Right kidney (tissue), 9 donors: ENCODE results near the gene CHSY3.

Experiments used
- DNase-seq: peaks from one replicate; pipeline ENCODE4 v3.0.0-alpha.2; 2016
- long read RNA-seq, 8 donors: transcript quantifications; one replicate each; lab custom pipeline, GENCODE V29; 2026

The CHSY3 gene
- long read RNA-seq, donor 1, partial matches to known transcripts: 5 of 5 reads
- long read RNA-seq, donor 1, other reads (novel, unspliced or antisense): 0 of 5 reads
- long read RNA-seq, donor 2: 0 reads
- long read RNA-seq, donor 3: 0 reads
- long read RNA-seq, donor 4: 0 reads
- long read RNA-seq, donor 5: 0 reads
- long read RNA-seq, donor 6: 0 reads
- long read RNA-seq, donor 7: 0 reads
- long read RNA-seq, donor 8: 0 reads

DNA sequence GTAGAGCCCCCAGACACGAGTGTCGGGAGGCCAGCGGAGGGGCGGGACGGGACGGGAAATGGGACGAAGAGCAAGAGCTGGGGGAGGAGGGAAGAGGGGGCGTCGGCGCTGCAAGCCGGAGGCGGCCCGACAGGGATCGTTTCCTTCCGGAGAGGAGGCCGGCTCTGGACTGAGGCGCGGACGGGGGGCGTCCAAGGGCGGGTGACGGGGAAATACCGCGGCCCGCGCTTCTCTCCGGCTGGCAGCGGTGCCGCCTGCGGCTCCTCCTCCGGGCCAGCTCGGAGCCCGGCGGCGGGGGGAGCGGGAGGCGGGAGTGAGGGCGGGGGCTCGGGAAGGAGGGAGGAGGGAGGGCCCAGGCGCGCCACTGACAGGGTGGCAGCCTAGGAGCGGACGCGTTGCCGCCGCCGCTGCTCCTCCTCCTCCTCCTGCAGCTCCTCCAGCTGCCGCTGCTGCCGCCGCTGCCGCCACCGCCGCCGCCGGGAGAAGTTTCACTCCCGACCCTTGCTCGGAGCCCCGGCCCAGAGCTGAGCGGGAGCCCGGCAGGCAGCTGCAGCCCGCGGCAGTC, at the start of gene CHSY3:
TSS of gene CHSY3 (plus strand) at position 364 of the 565 bp plus-strand sequence.
- DNase-seq: peak; percentile 85

DNA sequence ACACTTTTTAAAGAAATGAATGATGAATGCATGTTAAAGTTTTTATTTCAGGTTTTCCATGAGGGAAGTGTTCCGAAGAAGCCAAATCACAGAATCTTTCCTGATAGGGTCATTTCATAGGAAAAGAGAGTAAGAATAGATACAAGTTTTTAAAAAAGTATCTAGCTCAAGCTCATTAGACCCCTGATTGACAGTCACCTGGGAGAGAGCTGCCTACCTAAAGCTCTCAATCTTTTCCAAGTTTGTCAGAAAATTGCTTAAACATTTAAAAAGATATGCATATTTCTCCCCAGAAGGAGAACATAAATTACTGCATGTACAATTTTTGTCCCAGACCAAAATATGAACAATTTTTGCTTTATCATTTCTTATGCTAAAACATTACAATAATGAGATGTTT, 47.9 kb upstream of the CHSY3 start:
- no peak for DNase-seq

DNA sequence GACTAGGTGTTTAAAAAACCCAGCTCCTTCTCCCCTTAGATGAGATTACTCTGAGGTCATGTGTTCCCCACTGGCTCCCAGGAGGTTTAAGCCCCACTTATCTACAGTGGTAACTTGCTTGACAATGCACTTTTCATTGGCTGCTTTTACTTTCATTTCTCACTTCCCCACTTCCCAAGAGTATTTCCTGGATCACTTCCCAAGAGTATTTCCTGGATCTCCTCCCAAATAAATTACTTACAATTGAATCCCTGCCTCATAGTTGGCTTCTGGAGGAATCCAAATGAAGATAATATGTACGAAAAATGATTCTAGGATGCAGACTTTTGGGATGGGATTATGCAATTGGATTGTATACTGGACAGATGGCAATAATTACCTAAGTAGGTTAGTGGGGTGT, 47.1 kb upstream of the CHSY3 start:
- no peak for DNase-seq

DNA sequence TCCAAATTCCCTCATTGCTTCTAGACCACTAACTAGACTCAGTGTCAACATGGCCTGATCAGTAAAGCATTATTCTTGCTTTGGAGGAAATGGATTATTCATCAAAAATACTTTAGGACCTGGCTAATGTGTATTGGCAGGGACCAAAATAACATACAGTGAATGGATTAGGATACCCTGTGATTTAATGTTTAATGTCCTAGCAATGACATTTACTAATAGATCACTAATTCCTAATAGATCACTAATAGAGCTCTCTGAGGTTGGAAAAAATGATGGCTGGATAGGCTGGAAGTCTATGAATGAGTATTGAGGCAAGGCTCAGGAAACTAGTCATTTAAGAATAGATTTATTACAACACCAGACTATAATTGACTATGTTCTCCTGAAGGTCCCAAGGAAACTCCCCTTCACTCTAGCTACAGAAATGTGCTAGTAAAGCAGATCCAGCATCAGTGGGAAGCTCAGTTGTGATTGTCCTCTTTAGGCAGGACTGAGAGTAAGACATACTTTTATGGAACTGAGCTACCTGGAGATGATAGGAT, 46.1 kb upstream of the CHSY3 start:
- no peak for DNase-seq

DNA sequence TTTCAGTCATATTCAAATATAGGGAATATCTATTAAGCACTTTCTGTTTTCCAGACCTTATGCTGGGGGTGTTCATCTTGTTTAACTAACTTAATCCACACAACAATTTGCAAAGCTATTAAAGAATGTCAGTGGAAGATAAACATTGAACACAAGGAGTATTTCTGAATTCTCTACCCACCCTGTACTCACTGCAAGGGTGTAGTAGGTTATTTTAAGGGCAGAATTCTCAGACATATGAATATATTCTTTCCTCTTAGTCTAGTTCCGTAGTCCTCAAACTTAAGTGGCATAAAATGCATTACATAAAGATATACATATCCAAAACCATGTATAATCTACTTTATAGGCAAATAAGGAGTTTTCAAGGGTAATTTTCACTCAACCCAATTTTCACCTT, 19.9 kb upstream of the CHSY3 start:
- no peak for DNase-seq

DNA sequence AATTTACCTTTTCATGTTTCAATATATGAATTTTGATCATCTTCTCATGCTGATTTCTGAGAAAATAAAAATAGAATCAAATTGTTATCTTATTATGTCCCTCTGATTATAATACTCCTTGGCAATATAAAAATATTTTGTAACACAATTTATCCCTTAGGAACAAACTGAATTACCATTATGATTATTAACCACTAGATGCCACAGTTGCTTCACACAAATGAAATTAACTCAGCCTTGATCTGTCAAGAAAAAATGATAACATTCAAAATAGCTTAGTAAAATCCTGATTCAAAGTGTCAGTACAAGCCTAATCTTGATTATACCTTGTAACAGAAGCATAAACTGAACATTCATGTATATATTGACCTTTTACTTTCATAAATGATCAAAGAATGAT, 4.8 kb upstream of the CHSY3 start:
- DNase-seq: no peak

DNA sequence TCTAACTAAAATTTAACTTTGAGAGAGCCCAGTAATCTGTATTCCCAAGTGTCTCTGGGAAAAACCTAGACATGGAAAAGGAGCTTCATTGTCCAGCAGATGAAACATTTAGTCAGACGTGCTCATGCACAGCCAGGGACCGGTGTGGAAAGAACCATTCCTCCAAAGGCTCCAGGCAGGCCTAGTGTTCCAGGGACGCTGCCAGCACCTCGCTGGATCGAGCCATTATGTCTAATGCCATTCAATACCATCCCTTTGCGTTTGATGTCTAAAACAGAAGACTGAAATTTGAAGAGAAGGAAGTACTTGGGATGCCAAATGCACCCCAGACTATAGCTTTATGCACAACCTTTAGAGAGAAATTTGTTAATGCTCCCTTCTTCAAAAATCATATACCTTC, 1.4 kb upstream of the CHSY3 start:
- DNase-seq: no peak

DNA sequence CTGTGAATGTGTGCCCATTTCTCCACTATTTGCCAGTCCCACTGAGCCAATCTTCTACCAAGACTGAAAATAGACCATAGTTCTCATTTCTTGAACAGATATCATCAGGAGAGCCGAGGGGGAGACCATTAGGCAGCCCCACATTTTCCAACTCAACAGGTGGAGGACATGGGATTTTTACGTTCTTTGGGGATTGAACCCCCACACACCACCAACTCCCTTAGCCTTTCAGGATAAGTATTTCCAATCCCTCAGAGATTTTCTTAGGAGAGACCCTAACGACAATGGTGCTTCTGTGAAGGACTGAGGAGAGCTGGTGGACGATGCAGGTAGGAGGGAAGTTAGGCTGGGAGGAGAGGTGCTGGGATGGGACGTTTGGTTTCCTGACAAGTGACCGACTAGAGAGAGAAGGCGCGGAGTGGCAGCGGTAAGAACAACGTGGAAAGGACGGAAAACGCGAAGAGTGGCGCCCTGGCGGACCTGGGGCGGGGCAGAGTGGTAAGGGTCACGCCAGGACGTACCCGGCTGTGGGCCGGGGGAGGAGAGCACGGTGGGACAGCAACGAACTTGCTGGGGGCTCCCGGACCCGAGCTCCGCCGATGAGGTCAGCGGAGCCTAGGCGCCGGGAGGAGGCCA, 681 bp upstream of the CHSY3 start:
- DNase-seq: no peak

DNA sequence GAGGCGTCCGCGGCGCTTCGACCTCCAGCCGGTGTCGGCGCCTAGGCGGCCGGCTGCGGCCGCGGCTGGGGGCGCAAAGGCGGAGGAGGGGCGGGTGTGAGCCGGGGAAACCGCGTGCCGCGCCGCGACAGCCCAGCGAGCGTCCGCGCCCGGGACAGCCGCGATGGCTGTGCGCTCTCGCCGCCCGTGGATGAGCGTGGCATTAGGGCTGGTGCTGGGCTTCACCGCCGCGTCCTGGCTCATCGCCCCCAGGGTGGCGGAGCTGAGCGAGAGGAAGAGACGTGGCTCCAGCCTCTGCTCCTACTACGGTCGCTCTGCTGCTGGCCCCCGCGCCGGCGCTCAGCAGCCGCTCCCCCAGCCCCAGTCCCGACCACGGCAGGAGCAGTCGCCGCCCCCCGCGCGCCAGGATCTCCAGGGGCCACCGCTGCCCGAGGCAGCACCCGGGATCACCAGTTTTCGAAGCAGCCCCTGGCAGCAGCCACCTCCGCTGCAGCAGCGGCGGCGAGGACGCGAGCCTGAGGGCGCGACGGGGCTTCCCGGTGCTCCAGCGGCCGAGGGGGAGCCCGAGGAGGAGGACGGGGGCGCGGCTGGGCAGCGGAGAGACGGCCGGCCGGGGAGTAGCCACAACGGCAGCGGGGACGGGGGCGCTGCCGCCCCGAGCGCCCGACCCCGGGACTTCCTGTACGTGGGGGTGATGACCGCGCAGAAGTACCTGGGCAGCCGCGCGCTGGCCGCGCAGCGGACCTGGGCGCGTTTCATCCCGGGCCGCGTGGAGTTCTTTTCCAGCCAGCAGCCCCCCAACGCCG, 605 bp downstream of the CHSY3 start:
- peak; percentile 75 for DNase-seq

DNA sequence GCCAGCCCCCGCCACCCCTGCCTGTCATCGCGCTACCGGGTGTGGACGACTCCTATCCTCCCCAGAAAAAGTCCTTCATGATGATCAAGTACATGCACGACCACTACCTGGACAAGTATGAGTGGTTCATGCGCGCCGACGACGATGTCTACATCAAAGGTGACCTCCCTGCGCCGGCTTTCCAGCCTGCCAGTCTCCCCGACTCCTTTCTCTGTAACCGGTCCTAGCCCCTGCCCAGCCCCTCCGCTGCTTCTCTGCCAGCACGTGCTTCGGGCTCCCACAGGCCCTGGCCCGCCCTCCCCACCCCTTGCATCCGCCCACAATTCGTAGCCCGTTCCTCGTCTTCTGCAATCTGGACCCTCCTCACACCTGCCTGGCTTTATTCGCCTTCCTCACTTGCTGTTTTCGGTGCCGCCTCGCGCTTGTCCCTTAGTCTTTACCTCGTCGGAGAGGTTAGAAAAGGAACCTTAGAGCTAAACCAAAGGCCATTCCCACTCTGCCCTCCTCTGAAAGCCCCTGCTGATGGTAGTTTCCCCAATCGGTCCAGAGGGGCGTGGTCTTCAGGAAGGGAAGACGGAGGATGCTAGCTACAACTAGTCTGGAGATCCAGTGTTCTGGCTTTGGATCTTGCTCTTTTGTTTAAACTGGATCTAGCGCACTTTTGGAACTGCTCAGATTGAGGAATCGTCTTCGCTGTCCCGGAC, 1.4 kb downstream of the CHSY3 start:
- DNase-seq: peak; percentile 47

DNA sequence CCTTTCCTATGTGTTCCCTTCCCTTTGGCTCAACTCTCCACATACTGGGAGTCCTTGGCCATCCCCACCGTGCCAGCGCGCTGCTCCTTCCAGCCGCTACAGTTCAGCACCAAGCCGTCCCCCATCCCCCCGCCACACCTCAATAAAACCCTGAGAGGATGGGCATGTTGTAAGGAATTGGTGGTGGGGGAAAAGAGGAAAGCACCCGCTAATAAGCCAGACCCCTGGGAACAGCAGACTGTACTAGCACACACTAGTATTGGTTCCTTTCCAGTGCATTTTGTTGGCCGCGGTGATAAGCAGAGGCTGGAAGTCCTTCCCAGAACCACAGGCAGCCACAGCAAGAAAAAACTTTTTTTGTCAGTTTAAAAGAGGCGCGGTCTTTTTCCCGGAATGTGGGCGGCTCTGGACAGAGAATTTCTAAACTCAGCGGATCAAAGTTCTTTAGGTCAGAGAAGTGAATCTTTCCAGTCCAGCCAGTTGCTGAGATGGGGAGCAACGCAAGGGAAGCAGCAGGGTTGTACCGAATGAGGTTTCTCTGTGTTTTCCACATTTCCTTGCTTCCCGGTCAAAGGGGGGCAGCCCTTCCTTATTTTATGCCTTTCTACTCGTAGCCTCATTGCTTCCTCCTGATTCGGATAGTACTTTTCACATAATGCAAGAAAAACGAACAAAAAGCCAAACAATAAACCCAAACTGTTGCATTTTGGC, 2.1 kb downstream of the CHSY3 start:
- DNase-seq: peak; percentile 49

DNA sequence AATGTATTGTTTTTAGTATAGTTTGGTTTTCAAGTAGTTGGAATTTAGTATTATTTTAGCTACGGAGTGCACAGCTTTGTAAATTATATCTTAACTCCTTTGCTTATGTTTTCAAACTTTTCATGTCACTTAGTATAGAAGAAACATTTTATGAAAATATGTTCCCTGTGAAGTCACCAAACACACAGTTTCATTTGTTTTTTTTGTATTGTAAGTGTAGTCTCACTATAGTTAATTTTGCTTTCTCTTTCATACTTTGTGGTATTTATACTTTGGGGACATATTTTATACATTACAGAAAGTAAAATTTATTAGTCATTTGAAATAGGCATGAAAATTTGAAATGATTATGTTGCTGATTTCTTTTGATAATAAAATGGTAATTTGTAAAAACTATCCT, 5.0 kb downstream of the CHSY3 start:
- DNase-seq: no peak

DNA sequence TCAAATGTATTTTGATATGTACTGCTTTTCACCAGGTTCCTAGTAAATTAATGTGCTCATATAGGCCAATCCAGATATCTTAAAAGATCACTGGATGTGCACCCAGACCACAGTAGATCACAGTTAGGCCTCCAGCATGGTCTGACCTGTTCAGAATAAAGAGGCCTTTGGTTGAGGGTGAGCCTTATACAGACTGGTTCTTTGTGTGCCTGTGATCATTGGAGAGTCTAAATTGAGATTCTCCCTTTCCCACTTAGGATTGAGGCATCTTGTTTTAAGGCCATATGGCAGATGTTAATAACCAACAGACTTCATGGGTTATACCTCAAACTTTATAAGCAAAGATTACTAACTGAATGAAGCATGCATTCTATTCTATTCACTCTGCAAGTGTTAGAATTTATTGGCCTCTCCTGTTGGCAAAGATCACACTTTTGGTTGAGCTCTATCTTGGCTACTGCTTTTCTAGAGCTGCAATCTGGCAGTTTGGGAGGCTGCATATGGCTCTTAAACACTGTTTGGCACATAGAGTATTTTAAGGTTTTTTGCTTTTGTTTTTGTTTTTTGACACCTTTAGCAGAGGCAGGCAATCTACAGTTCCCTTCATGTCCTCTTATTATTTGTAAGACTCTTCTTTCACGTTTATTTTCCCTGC, 8.5 kb downstream of the CHSY3 start:
- DNase-seq: no peak

DNA sequence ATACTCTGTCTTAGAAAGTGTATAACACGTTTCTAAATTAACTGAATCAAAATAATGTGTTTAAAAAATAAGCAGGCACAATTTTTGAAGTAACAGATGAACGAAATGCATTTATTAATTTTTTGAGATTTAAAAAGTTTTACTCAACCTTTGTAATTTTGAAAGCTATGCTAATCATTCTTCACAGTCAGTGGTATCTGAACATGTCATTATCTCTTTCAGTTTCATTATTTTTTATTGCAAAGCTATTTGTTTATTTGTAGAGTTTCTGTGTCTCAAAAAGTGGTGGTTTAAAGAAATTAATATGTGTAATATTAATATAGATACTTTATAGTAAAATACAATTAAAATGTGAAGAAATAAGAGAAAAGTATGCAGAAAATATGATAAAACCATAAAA, 11.2 kb downstream of the CHSY3 start:
- DNase-seq: no peak

DNA sequence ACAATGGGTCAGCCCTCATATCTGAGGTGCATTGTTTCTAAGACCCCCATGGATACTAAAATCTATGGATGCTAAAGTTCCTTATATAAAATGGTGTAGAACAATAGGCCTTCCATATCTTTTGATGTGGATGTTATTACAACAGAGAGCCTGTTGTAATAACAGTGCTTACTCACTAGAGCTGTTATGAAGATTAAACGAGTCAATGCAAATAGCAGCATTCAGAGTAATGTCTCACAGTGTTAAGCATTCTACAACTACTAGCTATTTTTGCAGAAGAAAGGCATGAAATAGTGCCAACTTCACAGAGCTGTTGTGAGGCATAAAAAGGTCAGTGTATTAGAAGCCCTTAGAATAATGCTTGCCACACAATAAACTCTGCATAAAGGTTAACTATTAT, 13.0 kb downstream of the CHSY3 start:
- DNase-seq: no peak

DNA sequence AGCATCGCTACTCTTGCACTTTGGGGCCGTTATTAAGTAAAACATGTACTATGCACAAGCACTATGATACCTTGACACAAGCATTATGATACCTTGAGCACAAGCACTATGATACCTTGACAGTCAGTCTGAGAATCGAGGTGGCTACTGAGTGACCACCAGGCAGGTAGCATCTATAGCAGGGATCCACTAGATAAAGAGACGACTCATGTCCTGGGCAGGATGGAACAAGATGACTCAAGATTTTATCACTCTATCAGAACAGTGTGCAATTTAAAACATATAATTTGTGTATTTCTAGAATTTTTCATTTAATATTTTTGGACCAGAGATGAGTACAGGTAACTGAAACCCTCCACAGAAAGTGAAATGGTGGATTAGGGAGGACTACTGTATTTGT, 16.9 kb downstream of the CHSY3 start:
- no peak for DNase-seq

DNA sequence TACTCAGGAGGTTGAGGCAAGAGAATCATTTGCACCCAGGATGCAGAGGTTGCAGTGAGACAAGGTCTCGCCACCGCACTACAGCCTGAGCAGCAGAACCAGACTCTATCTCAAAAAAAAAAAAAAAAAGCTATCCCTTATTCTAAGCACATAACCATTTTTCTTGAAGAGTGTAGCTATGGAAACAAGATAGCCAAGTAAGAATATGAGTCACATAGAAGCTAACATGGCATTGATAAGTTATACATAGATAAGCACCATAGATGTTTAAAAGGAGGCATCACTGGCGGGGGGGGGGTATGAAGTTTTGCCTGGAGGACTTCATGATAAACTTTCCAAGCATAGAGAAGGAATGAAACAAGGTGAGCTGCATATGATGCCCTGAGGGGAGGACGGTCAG, 26.0 kb downstream of the CHSY3 start:
- DNase-seq: no peak

DNA sequence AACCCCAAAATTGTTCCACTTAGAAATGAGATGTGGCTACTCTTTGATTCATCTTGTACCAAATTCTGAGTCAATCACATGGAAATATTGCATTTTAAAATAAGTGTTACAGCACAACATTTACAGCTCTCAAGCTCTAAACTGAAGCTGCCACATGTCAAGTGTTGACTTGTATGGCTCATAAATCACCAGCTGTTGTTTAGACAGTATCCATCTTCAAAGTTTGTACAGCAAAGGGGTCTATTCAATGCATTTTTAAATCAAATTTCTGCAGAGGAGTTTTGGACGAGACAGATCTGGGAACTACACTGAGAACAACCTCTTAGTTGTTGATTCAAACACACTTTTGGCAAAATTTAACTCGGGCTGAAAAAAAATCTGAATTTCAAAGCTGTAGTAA, 31.4 kb downstream of the CHSY3 start:
- no peak for DNase-seq

DNA sequence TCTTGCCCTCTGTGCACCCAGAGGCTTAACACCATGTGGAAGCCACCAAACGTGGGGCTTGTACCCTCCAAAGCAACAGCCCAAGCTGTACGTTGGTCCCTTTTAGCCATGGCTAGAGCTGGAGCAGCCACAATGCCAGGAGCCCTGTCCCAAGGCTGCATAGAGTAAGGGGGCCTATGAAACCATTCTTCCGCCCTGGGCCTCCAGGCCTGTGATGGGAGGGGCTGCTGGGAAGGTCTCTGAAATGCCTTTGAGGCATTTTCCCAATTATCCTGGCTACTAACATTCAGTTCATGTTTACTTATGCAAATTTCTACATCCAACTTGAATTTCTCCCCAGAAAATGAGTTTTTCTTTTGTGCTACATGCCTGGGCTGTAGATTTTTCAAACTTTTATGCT, 33.8 kb downstream of the CHSY3 start:
- no peak for DNase-seq

DNA sequence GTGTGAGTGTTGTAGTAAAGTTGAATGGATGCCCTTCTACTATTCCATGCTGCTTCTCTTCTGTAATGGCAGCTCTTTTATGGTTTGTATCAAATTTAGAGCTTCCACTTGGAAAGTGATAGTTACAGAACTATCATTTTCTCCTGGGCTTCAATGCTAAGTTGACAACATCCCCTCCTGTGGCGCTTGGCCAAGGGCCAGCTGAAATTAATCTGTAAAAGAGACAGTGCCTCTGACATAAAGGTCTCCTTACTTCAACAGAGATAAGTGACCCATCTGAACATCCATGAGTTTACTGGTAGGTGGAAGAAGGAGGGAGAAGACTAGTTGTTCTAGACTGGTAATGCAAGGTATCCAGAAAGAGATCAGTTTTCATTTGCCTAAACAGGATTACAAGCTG, 39.7 kb downstream of the CHSY3 start:
- DNase-seq: no peak

DNA sequence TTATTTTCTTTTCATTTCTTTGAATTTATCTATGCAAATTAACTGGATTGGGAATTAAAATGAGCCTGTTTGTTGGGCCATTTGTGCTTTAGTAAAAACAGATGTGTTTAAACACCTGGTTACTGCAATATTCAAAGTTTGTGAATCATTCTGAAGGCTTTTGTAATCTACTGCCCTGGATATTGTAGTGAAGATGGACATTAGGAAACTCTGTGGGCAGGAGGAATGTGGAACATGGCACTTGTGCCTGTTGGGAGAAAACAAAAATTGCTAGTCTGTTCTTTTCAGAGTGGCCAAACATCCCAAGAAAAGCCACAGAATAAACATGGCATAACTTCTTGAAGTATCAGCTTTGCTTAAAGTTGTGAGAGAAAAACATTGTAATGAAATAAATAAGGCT, 40.8 kb downstream of the CHSY3 start:
- DNase-seq: no peak
